COR-L47 (cell line): Measurements from ENCODE around the gene MYL6B.
A peak's percentile ranks its signal among the peaks of the same experiment; 100 is the strongest.
"Not testable (repeated sequence)": the region's sequence is repeated elsewhere in the genome, so short reads cannot be mapped to it uniquely, and the experiment has no call there.

Source experiments
- DNase-seq: peaks from one replicate; lab custom pipeline; 2025; lab: John Stamatoyannopoulos, UW

MYL6B gene

GRCh38 chr12:56165369-56165768 lies 13.0 kb downstream of the MYL6B start:
- no peak for DNase-seq

- no peak for DNase-seq
Measured at GRCh38 chr12:56169229-56169759, 16.9 kb downstream of the MYL6B start.

GRCh38 chr12:56172839-56173238 lies 20.5 kb downstream of the MYL6B start:
- no peak for DNase-seq

- no peak for DNase-seq
Measured at GRCh38 chr12:56178347-56178746, 26.0 kb downstream of the MYL6B start.

- DNase-seq, result no peak
Measured at GRCh38 chr12:56186957-56187356, 34.6 kb downstream of the MYL6B start.

GRCh38 chr12:56188131-56188777 lies 35.9 kb downstream of the MYL6B start:
- no peak for DNase-seq

- DNase-seq, result no peak
Measured at GRCh38 chr12:56188778-56189098, 36.4 kb downstream of the MYL6B start.

GRCh38 chr12:56189099-56189917 lies 36.9 kb downstream of the MYL6B start, which contains the start of gene SMARCC2:
Gene SMARCC2 (minus strand): TSS chr12:56189483. CDS start chr12:56189461, 22 bp downstream.
- peak; percentile 84 for DNase-seq

GRCh38 chr12:56189918-56190694 lies 37.7 kb downstream of the MYL6B start:
- DNase-seq, result peak; percentile 82

GRCh38 chr12:56190695-56191155 lies 38.3 kb downstream of the MYL6B start:
- DNase-seq, result no peak

GRCh38 chr12:56192582-56192981 lies 40.2 kb downstream of the MYL6B start:
- no peak for DNase-seq

GRCh38 chr12:56193025-56193578 lies 40.7 kb downstream of the MYL6B start:
- DNase-seq, result peak; percentile 85

- DNase-seq, result not testable (repeated sequence)
Measured at GRCh38 chr12:56196818-56197550, 44.6 kb downstream of the MYL6B start.

- DNase-seq, result no peak
Measured at GRCh38 chr12:56197921-56198635, 45.7 kb downstream of the MYL6B start.

GRCh38 chr12:56198836-56199235 lies 46.4 kb downstream of the MYL6B start:
- no peak for DNase-seq

- no peak for DNase-seq
Measured at GRCh38 chr12:56202366-56202765, 50.0 kb downstream of the MYL6B start.

GRCh38 chr12:56202838-56203237 lies 50.5 kb downstream of the MYL6B start:
- no peak for DNase-seq

GRCh38 chr12:56204275-56204674 lies 51.9 kb downstream of the MYL6B start:
- no peak for DNase-seq

GRCh38 chr12:56205445-56205844 lies 53.1 kb downstream of the MYL6B start:
- no peak for DNase-seq

GRCh38 chr12:56206452-56207166 lies 54.2 kb downstream of the MYL6B start:
- no peak for DNase-seq
